AML-193 (cell line): ENCODE measurements around the gene ZNF230.

Source experiments
- DNase-seq, 2 experiments: peaks; one replicate each; lab custom pipeline; 2025; lab: John Stamatoyannopoulos, UW

ZNF230 gene

DNA sequence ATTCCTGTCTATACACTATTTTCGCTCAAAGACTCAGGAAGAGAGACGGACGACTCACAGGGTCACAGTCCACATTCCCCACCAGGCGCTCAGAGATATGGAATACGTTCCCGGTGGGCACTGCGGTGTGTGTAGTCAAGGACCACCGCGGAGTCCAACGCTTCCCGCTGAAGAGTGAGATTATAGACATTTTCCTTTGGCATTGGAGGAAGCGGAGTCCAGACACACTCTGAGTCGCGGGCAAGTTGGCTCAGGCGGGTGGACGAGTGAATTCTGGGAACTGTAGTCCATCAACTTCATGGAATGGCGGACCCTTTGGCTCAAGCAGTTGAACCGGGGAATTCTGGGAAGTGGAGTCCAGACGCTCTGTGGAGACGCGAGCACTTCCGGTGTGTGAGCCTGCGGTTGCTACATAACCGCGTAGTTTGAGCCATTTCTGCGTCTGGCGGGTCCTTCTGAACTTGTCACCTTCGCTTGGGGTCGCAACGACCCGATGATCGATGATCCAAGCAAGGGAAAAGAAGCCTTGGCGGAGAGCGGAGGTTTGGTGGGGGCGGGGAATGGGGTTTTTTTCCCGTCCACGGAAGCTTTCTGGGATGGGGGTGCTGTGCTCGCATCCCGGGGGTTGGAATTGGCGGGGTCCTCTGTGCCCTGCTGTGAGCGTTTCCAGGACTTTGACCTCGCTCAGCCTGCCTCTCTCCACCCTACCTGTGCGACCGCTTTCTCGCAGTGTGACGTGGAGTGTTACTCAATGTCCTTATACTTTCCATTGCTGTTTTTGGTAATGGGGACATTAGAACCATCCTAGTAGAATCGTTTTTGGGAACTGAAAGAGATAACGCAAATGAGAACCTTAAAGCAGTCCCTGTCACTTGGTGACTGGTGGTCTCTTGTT, at the start of gene ZNF230:
ZNF230 (plus strand) TSS at position 392 of the 895 bp plus-strand sequence. CDS start 4,122 bp downstream, outside the sequence.
- peak; percentile 95 to 97 for DNase-seq

DNA sequence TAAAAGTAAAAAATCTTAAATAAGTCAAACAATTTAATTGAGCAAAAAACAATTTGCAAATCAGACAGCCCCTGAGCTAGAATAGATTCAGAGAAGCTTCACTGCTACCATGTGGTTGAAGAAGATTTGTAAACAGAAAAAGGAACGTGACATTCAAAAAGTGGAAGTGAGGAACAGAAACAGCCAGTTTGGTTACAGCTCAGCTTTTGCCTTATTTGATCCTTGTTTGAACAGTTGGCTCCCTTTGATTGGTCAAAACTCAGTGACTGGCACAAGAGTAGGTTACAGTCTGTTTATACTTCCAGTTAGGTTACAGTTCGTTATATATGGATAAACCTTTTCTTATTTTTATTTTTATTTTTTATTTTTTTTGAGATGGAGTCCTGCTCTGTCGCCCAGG, 45.9 kb upstream of the ZNF230 start:
- DNase-seq = peak; percentile 7 to 20

DNA sequence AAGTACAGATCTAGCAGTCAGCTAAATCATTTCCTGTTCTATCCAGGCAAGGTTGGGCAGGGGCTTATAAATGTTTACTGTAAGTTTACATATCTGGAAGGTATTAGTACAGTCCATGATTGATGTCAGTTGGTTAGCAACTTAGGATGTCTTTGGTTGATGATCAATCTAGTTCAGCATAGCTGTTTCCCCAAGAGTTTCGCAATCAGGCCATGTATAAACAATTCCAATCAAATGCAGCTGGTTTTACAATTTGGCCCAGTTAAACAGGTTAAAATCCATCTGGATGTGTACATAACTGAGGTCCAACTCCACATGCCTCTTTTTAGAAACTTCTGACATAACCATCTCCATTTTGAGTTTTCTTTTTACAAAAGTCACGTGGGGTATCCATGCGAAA, 44.9 kb upstream of the ZNF230 start:
- DNase-seq = no peak

DNA sequence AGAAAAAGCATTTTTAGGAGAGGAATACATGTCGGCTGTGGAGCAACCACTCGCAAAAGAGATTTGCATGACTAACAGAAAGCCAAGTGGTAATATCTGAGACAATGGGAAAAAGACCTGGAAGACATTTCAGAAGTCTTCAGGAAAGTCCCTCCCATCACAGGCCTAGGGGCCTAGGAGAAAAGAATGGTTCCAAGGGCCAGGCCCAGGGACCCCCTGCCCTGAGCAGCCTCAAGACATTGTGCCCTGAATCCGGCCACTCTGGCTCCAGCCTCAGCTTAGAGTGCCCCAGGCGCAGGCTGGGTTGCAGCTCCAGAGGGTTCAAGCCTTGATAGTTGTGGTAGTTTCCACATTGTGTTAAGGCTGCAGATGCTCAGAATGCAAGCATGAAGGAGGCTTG, 42.3 kb upstream of the ZNF230 start:
- DNase-seq = no peak

DNA sequence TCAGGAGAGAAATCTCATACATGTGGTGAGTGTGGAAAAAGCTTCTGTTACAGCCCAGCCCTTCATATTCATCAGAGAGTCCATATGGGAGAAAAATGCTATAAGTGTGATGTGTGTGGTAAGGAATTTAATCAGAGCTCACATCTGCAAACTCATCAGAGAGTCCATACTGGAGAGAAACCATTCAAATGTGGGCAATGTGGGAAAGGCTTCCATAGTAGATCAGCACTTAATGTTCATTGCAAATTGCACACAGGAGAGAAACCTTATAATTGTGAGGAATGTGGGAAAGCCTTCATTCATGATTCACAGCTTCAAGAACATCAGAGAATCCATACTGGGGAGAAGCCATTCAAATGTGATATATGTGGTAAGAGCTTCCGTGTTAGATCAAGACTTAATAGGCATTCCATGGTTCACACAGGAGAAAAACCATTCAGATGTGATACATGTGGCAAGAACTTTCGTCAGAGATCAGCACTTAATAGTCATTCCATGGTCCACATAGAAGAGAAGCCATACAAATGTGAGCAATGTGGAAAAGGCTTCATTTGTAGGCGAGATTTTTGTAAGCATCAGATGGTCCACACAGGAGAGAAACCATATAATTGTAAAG, 36.6 kb upstream of the ZNF230 start:
- no peak for DNase-seq

GRCh38 chr19:43976732-43977131, 26.0 kb upstream of the ZNF230 start:
- no peak for DNase-seq

DNA sequence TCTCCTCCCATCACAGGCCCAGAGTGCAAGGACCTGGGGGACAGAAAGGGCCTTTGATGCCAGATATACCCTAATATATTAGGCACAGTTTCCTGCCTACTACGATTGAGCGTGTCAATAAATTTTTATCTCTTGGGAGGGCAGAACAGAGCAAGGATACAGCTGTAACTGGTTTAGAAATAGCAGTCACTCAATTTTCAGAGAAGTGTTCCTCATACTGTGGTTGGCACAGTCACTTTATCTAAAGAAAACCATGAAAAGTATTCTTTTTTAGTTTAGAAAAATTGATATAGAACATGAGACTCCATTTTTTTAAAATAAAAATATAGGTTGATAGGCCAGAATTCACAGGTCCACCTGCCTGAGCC, 19.2 kb upstream of the ZNF230 start:
- DNase-seq = no peak

DNA sequence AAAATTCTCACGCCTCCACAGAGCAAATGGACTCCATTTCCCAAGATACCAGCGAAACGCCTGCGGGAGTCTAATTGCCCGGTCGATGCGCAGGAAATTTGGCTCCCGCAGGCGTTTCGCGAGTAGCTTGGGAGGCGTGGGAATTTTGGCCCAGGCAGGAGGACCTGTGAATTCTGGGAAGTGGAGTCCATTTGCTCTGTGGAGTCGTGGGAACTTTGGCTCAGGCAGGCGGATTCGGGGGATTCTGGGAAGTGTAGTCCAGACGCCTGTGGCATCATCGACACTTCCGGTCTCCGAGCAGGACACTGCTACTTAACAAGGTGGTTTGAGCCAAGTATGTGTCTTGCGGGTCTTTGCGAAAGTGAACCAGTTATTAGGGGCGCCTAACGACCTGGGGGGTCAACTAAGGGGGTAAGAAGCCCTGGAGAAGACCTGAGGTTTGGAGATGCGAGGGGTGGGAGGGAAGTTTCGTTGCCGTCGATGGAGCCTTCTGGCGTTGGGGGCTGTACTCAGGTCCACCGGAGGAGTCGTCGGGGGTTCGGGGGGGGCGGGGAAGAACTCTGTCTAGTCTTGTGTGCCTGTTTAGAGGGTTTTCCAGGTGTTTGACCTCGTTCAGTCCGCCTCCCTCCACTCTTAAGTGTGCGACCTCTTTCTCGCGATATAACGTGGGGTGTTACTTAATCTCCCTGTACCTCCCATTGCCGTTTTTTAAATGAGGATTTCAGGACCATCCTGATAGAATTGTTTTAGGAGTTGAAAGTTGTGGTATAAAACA, 18.7 kb upstream of the ZNF230 start, which contains the start of gene ZNF155:
ZNF155 (plus strand) TSS at position 277 of the 775 bp plus-strand sequence. CDS start 4,356 bp downstream, outside the sequence.
- DNase-seq = peak; percentile 85 to 89

- DNase-seq = peak in 1 of 2 experiments; percentile 49
These were observed 18.1 kb upstream of the ZNF230 start for GRCh38 chr19:43984687-43985000.

DNA sequence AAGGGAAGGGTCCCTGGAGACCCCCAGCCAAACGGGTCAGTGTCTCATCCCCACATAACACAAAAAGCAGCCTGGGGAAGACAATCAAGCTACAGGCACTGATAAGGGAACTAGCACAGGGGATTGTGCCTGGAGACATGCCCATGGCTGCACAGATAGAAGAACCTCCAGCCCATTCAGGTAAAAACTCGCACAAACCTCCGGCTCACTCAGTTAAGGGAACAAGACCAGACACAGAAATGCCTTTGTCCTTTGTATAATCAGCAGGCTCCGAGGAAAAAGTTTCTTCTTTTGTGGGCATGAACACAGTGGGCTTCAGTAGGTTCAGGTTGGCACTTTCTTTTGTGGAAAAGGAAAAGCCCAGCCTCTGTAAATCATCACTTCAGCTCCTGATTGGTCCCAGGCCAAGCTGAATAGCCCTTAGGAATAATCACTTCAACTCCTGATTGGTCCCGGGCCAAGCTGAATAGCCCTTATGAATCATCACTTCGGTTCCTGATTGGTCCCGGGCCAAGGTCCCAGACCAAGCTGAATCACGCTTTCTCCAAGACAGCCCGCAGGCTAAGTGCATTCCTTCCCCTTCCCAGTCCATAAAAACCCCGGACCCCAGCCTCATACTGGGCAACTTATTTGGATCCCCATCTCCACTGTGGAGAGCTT, 5.0 kb upstream of the ZNF230 start:
- DNase-seq = no peak

DNA sequence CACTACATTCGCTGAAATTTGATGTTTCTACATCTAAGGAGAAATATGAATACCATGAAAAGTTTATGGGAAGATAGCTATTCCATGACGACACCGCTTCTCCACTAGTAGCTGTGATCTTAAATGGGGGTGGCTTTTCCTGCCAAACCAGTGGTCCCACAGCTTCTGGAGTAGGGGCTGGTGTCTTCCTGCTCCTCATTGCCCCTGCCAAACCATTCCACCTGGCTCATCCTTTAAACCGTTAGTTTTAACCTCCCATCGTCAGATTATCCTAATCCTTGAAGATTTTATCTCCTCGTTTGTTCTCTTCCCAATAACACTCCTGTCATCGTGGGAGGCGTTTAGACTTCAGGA, 568 bp upstream of the ZNF230 start:
- DNase-seq = no peak

GRCh38 chr19:44003461-44004009, 778 bp downstream of the ZNF230 start:
- DNase-seq = peak; percentile 34 to 44

- peak; percentile 72 to 74 for DNase-seq
These were observed 3.2 kb downstream of the ZNF230 start for GRCh38 chr19:44005973-44006372.

GRCh38 chr19:44007473-44007872, 4.7 kb downstream of the ZNF230 start:
- no peak for DNase-seq

DNA sequence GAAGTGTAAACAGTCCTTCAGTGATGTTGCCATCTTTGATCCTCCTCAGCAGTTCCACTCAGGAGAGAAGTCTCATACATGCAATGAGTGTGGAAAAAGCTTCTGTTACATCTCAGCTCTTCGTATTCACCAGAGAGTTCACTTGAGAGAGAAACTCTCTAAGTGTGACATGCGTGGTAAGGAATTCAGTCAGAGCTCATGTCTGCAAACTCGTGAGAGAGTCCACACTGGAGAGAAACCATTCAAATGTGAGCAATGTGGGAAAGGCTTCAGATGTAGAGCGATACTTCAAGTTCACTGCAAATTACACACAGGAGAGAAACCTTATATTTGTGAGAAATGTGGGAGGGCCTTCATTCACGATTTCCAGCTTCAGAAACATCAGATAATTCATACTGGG, 7.7 kb downstream of the ZNF230 start:
- no peak for DNase-seq

DNA sequence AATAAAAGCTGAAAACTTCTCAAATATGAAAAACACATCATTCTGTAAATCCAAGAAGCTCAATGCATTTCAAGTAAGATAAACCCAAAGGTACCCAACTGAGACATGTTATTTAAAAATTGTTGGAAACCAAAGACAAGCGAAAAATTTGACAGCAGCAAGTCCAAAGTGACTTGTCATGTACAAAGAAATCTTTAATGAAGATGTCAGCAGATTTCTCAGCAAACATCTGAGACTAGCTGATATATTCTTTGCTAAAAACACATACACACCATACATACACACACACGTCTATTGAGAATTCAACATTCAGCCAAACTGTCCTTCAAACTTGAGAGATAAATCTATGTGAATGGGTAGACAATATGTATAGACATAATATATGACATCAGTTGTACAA, 16.7 kb downstream of the ZNF230 start:
- DNase-seq = no peak

DNA sequence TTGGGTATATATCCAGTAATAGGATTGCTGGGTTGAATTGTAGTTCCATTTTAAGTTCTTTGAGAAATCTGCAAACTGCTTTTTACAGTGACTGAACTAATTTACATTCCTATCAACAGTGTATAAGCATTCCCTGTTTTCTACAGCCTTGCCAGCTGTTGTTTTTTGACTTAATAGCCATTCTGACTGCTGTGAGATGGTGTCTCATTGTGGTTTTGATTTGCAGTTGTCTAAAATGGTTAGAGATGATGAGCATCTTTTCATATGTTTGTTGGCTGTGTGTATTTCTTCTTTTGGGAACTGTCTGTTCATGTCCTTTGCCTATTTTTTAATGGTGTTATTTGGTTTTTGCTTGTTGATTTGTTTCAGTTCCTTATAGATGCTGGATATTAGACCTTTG, 18.5 kb downstream of the ZNF230 start:
- DNase-seq = no peak

GRCh38 chr19:44024900-44025216, 22.1 kb downstream of the ZNF230 start:
- no peak for DNase-seq

- peak; percentile 86 to 91 for DNase-seq
These were observed 22.6 kb downstream of the ZNF230 start, which contains the start of gene ZNF222 for GRCh38 chr19:44025217-44025936. Gene ZNF222, plus strand, starts transcription at chr19:44025379. Its CDS starts 58 bp downstream, at chr19:44025437.

- DNase-seq = no peak
These were observed 23.9 kb downstream of the ZNF230 start for GRCh38 chr19:44026622-44027021.

DNA sequence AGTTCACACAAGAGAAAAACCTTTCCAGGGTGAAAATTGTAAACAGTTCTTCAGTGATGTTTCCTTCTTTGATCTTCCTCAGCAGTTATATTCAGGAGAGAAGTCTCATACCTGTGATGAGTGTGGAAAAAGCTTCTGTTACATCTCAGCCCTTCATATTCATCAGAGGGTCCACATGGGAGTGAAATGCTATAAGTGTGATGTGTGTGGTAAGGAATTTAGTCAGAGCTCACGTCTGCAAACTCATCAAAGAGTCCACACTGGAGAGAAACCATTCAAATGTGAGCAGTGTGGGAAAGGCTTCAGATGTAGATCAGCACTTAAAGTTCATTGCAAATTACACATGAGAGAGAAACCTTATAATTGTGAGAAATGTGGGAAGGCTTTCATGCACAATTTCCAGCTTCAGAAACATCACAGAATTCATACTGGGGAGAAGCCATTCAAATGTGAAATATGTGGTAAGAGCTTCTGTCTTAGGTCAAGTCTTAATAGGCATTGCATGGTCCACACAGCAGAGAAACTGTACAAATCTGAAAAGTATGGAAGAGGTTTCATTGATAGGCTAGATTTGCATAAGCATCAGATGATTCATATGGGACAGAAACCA, 29.3 kb downstream of the ZNF230 start:
- DNase-seq = no peak
